Spleen (tissue), 7 donors: Measurements from ENCODE around the gene FBXO31.

ENCODE experiments used
- CTCF ChIP-seq, 11 experiments: fragments of 200-600 bp in 7 of 11; fragments of 450-650 bp in 4 of 11; sonication (generic) in 4 of 11; IDR thresholded peaks in 8 of 11; conservative IDR thresholded peaks in 3 of 11; 1 replicate in 7 of 11; 2 replicates in 4 of 11; pipeline versions ENCODE4 v1.4.0 to v1.8.0; 2016 to 2021; ENCODE audit warnings: antibody characterized with exemption in 11 of 11, inconsistent platforms in 4 of 11, mild to moderate bottlenecking in 1 of 11
- POLR2A ChIP-seq, 3 donors: fragments of 450-650 bp; IDR thresholded peaks; one replicate each; pipeline ENCODE4 v1.5.1; 2017; ENCODE audit warnings: antibody characterized with exemption in 3 of 3, mild to moderate bottlenecking in 1 of 3
- POLR2AphosphoS5 ChIP-seq, 3 donors: sonication (generic); formaldehyde crosslinking; IDR thresholded peaks; one replicate each; pipeline ENCODE4 v1.5.1; 2017; ENCODE audit warnings: antibody characterized with exemption in 3 of 3
- donor health status: DM: no; HTN: no; CAD: no; lungs with moderate emphysema.
- donor health status: DM: no; HTN: no; CAD: no.
- donor health status: DM: no; HTN: no; CAD: no.

- TF ChIP-seq POLR2A (IDR thresholded peaks at IDR 0.05) (no peak), CTCF (IDR thresholded peaks at IDR 0.05 in 8 of 11, conservative IDR thresholded peaks at IDR 0.05 in 3 of 11) (no peak), POLR2AphosphoS5 (IDR thresholded peaks at IDR 0.05) (no peak)
Observed at GRCh38 chr16:87321336-87322107, 62.1 kb downstream of the FBXO31 start.
